Tibial nerve (tissue), 4 donors: ENCODE results near the gene PKLR. TPM values are rescaled to one million over a fixed set of nuclear protein-coding genes. Genes with fewer than 3 reads are reported as not detected.

ENCODE experiments used
- DNase-seq, 2 donors: peaks; one replicate each; pipeline ENCODE4 v3.0.0-alpha.2; 2019; ENCODE audit warnings: low spot score in 2 of 2
- H3K27ac ChIP-seq, 4 donors: fragments of 200-600 bp; sonication (generic) in 3 of 4; one replicate each; pipeline ENCODE4 v1.5.1; 2017 to 2019; ENCODE audit warnings: mild to moderate bottlenecking in 1 of 4
- H3K27me3 ChIP-seq, 2 donors: fragments of 200-600 bp; sonication (generic) in 1 of 2; one replicate each; pipeline versions ENCODE4 v1.5.1 to v1.6.0; 2017 to 2019
- H3K36me3 ChIP-seq, 3 donors: fragments of 200-600 bp; sonication (generic); one replicate each; pipeline ENCODE4 v1.5.1; 2018 to 2019
- H3K4me1 ChIP-seq, 4 donors: fragments of 200-600 bp; sonication (generic) in 3 of 4; one replicate each; pipeline ENCODE4 v1.5.1; 2017 to 2019
- H3K4me3 ChIP-seq, 4 donors: fragments of 200-600 bp; sonication (generic) in 3 of 4; one replicate each; pipeline ENCODE4 v1.5.1; 2017 to 2019; ENCODE audit warnings: mild to moderate bottlenecking in 1 of 4, moderate library complexity in 1 of 4
- H3K9me3 ChIP-seq, 4 donors: fragments of 200-600 bp; sonication (generic) in 3 of 4; one replicate each; pipeline ENCODE4 v1.5.1; 2017 to 2019
- CTCF ChIP-seq, 5 experiments: fragments of 200-600 bp in 3 of 5; fragments of 450-650 bp in 2 of 5; sonication (generic) in 3 of 5; IDR thresholded peaks; one replicate each; pipeline ENCODE4 v1.5.1; 2016 to 2019; ENCODE audit warnings: antibody characterized with exemption in 5 of 5, mild to moderate bottlenecking in 3 of 5, moderate library complexity in 2 of 5
- EP300 ChIP-seq, 2 donors: sonication (generic); formaldehyde crosslinking; IDR thresholded peaks; one replicate each; pipeline ENCODE4 v1.6.1; 2017; ENCODE audit warnings: antibody characterized with exemption in 2 of 2, mild to moderate bottlenecking in 1 of 2
- POLR2A ChIP-seq, 2 donors: fragments of 450-650 bp; IDR thresholded peaks; one replicate each; pipeline ENCODE4 v1.6.1; 2017; ENCODE audit warnings: antibody characterized with exemption in 2 of 2, mild to moderate bottlenecking in 2 of 2, moderate library complexity in 2 of 2
- WGBS, 2 donors: methylation state at CpG; one replicate each; pipeline ENCODE4 v1.1.5; 2018; 5-methylcytosine and 5-hydroxymethylcytosine counted together
- total RNA-seq, 4 donors: library from RNA; depleted of rRNA; stranded (reverse); fragments of >200 nt; gene quantifications; one replicate each; pipeline ENCODE4 v1.1.0, GENCODE V29; 2016

The PKLR gene
- total RNA-seq, 4 donors from 2014 or later, result 0.20 to 0.66 (median 0.21) TPM; not detected in 1

- peaks cover 0 to 41% (median 4%) of the 10 kb centered on the region in 3 donors for H3K36me3 ChIP-seq
- H3K27me3 ChIP-seq, result no peaks in the 10 kb centered on the region
- H3K4me1 ChIP-seq, result peaks cover 0 to 35% (median 14%) of the 10 kb centered on the region in 4 donors
- H3K27ac ChIP-seq, result peak overlapping the region in 1 of 4 donors; percentile 100
- no peak overlapping the region for H3K4me3 ChIP-seq
- no peak for DNase-seq
- no peaks in the 10 kb centered on the region for H3K9me3 ChIP-seq
- TF ChIP-seq CTCF (IDR thresholded peaks at IDR 0.05), result no peak
- no peak for TF ChIP-seq POLR2A (IDR thresholded peaks at IDR 0.05)
- TF ChIP-seq EP300 (IDR thresholded peaks at IDR 0.05), result no peak
- 65 to 86% methylated on average over 5 of the region's 5 CpGs for WGBS, 2 donors
Measured at GRCh38 chr1:155319536-155319935, 18.3 kb upstream of the PKLR start.

GRCh38 chr1:155318082-155318481 is 16.8 kb upstream of the PKLR start:
- H3K36me3 ChIP-seq, result peaks cover 0 to 56% (median 4%) of the 10 kb centered on the region in 3 donors
- no peak overlapping the region for H3K27ac ChIP-seq
- H3K4me1 ChIP-seq, result peaks cover 0 to 35% (median 14%) of the 10 kb centered on the region in 4 donors
- whole genome bisulfite sequencing, 2 donors, result 90% methylated on average over 9 of the region's 9 CpGs
- no peak for DNase-seq
- H3K9me3 ChIP-seq, result no peaks in the 10 kb centered on the region
- no peak overlapping the region for H3K4me3 ChIP-seq
- no peaks in the 10 kb centered on the region for H3K27me3 ChIP-seq
- TF ChIP-seq EP300 (IDR thresholded peaks at IDR 0.05), result no peak
- no peak for TF ChIP-seq POLR2A (IDR thresholded peaks at IDR 0.05)
- TF ChIP-seq CTCF (IDR thresholded peaks at IDR 0.05), result no peak

DNA sequence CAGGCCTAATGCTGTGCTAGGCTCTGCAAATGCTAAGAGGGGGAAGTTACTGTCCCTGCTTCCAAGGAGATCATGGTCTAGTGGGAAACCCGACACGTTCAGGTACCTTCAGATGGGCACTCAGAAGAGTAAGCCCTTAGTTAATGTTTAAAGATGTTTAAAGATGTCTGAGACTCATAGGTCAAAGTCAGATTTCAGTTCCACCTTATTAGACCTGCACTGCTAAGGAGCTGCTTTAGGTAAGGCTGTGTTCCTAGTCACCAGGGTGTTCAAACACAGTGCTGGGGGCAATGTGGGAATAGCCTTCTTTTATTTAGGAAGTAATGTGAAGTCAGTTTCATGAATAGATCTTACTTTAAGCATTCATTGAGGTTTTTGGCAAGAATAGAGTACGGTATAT is 15.7 kb upstream of the PKLR start:
- peaks cover 0 to 67% (median 4%) of the 10 kb centered on the region in 3 donors for H3K36me3 ChIP-seq
- 88 to 89% methylated on average over 3 of the region's 3 CpGs for WGBS, 2 donors
- H3K4me1 ChIP-seq, result peaks cover 0 to 25% (median 9%) of the 10 kb centered on the region in 4 donors
- H3K9me3 ChIP-seq, result no peaks in the 10 kb centered on the region
- TF ChIP-seq EP300 (IDR thresholded peaks at IDR 0.05) (no peak), CTCF (IDR thresholded peaks at IDR 0.05) (no peak), POLR2A (IDR thresholded peaks at IDR 0.05) (no peak)
- no peaks in the 10 kb centered on the region for H3K27me3 ChIP-seq
- DNase-seq, result no peak
- H3K27ac ChIP-seq, result no peak overlapping the region
- no peak overlapping the region for H3K4me3 ChIP-seq

DNA sequence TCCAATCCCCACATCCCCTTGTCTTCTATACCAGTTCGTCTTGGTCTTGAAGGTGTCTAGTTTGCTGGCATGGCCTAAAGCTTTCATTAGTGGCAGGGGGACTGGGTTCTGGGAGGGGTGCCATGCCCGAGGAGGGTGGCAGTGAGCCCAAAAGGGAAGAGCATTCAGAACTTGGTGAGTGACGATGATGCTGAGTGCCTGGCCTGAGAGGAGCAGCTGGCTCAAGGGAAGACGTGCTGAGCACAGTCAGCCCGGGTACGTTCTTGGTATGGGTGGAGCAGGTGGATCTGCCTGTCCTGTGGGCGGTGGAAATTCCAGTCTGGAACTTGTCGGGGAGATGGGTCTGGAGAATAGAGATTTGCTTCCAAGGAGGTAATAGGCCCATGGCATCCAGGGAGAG is 12.0 kb upstream of the PKLR start:
- Histone ChIP-seq H3K27ac (no peak overlapping the region), H3K27me3 (no peaks in the 10 kb centered on the region), H3K9me3 (no peaks in the 10 kb centered on the region), H3K4me1 (peaks cover 0 to 20% (median 12%) of the 10 kb centered on the region in 4 donors), H3K36me3 (peaks cover 0 to 71% (median 3%) of the 10 kb centered on the region in 3 donors), H3K4me3 (no peak overlapping the region)
- no peak for DNase-seq
- 81 to 82% methylated on average over 8 of the region's 8 CpGs for WGBS, 2 donors
- no peak for TF ChIP-seq EP300 (IDR thresholded peaks at IDR 0.05)
- no peak for TF ChIP-seq POLR2A (IDR thresholded peaks at IDR 0.05)
- no peak for TF ChIP-seq CTCF (IDR thresholded peaks at IDR 0.05)

GRCh38 chr1:155309423-155310021 is 8.3 kb upstream of the PKLR start:
- Histone ChIP-seq H3K9me3 (no peaks in the 10 kb centered on the region), H3K27me3 (no peaks in the 10 kb centered on the region), H3K4me3 (peak overlapping the region; percentile 58 to 93 (median 74)), H3K36me3 (peaks cover 0 to 41% (median 0%) of the 10 kb centered on the region in 3 donors), H3K4me1 (peaks cover 0 to 39% (median 16%) of the 10 kb centered on the region in 4 donors), H3K27ac (peak overlapping the region; percentile 86 to 93 (median 92))
- 22% methylated on average over 10 to 11 of the region's 11 CpGs for WGBS, 2 donors
- DNase-seq, result no peak
- no peak for TF ChIP-seq POLR2A (IDR thresholded peaks at IDR 0.05)
- TF ChIP-seq CTCF (IDR thresholded peaks at IDR 0.05), result no peak
- no peak for TF ChIP-seq EP300 (IDR thresholded peaks at IDR 0.05)
